ENCODE results near the gene CASP2.

Gene CASP2

DNA sequence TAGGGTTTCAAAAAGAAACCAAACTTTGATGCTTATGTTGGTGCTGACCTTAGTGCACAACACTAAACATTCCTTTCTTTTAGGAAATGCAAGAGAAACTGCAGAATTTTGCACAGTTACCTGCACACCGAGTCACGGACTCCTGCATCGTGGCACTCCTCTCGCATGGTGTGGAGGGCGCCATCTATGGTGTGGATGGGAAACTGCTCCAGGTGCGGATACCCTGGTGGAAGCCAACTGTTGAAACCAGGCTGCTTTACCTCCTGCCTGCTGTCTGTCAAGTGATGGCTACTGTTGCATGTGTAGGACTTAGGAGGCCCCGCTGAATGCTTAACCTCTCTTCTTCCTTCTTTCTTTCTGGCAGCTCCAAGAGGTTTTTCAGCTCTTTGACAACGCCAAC lies 11.7 kb downstream of the CASP2 start:
- TF ChIP-seq GATA2 (IDR thresholded peaks at IDR 0.05; ENCODE audit: low read depth, low read length) (no peak), GATA3 (IDR thresholded peaks at IDR 0.05; ENCODE audit: low read depth, low read length) (no peak)

DNA sequence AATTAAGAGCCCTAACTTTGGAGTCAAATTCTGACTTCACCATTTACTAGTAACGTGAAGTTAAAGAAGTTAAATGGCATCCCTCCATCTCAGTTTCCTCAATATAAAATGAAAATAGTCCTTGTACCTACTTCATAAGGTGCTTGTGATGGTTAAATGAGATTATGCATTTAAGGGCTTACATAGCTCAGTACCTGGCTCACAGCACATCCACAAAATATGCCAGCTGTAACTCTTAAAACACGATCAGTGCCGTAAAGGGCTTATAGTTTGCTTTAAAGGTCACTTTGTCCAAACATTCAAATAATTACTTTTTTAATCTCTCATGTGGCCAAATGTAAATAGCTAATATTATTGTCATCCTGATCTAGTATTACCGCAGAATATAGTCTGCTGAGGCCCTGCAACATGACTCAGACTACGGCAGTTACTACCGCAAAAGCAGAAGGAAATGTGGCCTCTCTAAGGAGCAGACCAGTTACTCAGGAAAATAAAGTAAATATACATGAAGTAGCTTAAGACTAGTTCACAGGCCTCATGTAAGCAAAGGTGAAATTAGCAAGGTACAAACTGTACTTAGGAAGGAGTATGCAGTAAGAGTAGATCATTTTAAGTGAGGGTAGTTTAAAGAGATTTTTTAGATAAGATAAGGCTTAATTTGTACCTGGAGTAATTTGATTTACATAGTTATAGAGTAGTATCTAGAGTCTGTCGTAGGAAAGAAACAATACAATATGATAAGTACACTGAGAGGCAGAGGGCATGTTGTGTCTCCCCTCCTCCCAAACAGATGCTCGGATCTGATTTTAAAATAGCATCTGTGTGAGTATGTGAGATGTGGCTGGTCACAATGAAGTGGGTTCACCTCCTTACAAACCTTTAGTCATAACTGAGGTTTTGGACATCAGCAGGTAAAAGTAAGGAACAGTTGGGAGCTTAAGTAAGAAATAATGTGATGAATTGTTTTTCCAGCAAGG lies 13.1 kb downstream of the CASP2 start:
- TF ChIP-seq GATA3 (IDR thresholded peaks at IDR 0.05; ENCODE audit: low read depth, low read length) (no peak), GATA2 (IDR thresholded peaks at IDR 0.05; ENCODE audit: low read depth, low read length) (no peak)

DNA sequence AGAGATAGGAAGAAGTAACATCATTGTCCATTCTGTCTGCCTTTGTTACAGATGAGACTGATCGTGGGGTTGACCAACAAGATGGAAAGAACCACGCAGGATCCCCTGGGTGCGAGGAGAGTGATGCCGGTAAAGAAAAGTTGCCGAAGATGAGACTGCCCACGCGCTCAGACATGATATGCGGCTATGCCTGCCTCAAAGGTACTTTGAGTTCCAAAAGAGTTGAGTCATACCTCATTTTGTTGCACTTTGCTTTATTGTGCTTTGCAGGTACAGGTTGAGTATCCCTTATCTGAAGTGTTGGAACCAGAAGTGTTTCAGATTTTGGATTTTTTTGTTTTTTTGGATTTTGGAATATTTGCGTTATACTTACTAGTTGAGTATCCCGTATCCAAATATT lies 15.6 kb downstream of the CASP2 start:
- no peak for TF ChIP-seq GATA2 (IDR thresholded peaks at IDR 0.05; ENCODE audit: low read depth, low read length)
- TF ChIP-seq GATA3 (IDR thresholded peaks at IDR 0.05; ENCODE audit: low read depth, low read length), result no peak

DNA sequence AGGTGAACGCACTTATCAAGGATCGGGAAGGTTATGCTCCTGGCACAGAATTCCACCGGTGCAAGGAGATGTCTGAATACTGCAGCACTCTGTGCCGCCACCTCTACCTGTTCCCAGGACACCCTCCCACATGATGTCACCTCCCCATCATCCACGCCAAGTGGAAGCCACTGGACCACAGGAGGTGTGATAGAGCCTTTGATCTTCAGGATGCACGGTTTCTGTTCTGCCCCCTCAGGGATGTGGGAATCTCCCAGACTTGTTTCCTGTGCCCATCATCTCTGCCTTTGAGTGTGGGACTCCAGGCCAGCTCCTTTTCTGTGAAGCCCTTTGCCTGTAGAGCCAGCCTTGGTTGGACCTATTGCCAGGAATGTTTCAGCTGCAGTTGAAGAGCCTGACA lies 16.8 kb downstream of the CASP2 start:
- TF ChIP-seq GATA3 (IDR thresholded peaks at IDR 0.05; ENCODE audit: low read depth, low read length), result no peak
- TF ChIP-seq GATA2 (IDR thresholded peaks at IDR 0.05; ENCODE audit: low read depth, low read length), result no peak

DNA sequence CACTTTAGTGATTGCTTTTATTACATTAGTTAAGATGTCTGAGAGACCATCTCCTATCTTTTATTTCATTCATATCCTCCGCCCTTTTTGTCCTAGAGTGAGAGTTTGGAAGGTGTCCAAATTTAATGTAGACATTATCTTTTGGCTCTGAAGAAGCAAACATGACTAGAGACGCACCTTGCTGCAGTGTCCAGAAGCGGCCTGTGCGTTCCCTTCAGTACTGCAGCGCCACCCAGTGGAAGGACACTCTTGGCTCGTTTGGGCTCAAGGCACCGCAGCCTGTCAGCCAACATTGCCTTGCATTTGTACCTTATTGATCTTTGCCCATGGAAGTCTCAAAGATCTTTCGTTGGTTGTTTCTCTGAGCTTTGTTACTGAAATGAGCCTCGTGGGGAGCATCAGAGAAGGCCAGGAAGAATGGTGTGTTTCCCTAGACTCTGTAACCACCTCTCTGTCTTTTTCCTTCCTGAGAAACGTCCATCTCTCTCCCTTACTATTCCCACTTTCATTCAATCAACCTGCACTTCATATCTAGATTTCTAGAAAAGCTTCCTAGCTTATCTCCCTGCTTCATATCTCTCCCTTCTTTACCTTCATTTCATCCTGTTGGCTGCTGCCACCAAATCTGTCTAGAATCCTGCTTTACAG lies 17.4 kb downstream of the CASP2 start:
- no peak for TF ChIP-seq GATA3 (IDR thresholded peaks at IDR 0.05; ENCODE audit: low read depth, low read length)
- no peak for TF ChIP-seq GATA2 (IDR thresholded peaks at IDR 0.05; ENCODE audit: low read depth, low read length)

DNA sequence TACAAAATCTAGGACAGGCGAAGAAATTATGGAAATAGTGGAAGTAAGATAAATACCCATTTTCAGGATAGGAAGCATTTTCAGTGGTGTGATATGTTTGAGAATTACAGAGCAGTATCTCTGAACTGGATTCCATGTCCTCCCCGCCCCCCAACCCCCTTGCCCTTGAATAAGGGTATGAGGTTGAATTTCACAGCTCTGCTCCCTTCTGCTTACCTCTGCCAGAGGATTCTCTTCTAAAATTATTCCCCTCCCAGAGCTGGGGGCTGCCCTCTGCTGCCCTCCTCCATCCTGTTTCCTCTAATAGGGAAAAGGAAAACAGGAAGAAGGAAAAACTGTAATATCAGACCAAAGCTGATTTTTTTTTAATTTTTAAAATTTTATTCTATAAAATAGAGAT lies 20.5 kb downstream of the CASP2 start:
- TF ChIP-seq GATA3 (IDR thresholded peaks at IDR 0.05; ENCODE audit: low read depth, low read length), result no peak
- TF ChIP-seq GATA2 (IDR thresholded peaks at IDR 0.05; ENCODE audit: low read depth, low read length), result no peak

DNA sequence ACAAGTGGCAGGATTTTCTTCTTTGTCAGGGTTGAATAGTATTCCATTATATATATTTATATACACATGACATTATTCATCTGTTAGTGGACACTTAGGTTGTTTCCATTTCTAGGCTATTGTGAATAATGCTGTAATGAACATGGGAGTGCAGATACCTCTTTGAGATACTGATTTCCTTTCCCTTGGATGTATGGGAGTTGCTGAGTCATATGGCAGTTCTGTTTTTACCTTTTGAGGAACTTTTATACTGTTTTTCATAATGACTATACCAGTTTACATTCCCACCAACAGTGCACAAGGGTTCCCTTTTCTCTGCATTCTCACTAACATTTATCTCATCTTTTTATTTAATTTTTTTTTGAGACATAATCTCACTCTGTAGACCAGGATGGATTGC lies 26.0 kb downstream of the CASP2 start:
- TF ChIP-seq GATA3 (IDR thresholded peaks at IDR 0.05; ENCODE audit: low read depth, low read length), result no peak

DNA sequence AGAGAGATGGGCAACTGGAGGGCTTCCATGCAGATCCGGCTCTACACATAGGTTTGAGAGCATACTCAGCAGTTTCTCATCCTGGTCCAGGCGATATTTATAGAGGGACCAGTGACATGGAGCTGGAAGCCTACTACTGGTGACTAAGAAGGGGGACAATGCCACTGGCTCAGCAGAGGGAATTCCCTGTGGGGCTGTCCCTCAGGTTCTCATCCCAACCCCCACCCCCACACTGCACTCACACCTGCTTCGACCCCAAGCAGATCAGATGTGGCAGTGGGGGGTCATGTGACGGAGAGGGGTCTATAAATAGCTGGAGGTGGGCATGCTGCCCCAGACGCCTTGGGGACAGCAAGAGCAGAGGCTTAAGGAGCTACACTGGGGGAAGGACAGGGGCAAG lies 27.6 kb downstream of the CASP2 start, which contains the start of gene CLCN1:
CLCN1 (plus strand) TSS at position 336 of the 400 bp plus-strand sequence. CDS start 102 bp downstream, outside the sequence.
- TF ChIP-seq GATA3 (IDR thresholded peaks at IDR 0.05; ENCODE audit: low read depth, low read length), result no peak
- TF ChIP-seq GATA2 (IDR thresholded peaks at IDR 0.05; ENCODE audit: low read depth, low read length), result no peak

DNA sequence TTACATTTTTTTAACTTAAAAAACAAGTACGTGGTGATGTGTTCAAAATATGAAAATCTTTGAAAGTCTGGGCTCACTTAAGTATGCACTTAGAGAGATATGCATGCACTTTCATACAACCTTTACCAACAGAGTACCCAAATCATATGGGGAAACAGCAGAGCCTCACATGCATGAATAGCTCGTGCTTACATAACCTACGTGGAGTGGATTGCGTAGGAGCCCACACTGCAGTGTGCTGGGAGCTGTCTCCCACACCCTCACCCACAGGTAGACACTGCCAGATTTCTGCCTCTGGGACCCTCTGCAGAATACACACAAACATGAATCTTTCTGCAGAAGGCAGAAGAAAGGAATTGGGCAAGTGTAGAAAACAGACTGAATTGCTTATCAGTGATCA lies 28.3 kb downstream of the CASP2 start:
- TF ChIP-seq GATA3 (IDR thresholded peaks at IDR 0.05; ENCODE audit: low read depth, low read length), result no peak
- no peak for TF ChIP-seq GATA2 (IDR thresholded peaks at IDR 0.05; ENCODE audit: low read depth, low read length)

DNA sequence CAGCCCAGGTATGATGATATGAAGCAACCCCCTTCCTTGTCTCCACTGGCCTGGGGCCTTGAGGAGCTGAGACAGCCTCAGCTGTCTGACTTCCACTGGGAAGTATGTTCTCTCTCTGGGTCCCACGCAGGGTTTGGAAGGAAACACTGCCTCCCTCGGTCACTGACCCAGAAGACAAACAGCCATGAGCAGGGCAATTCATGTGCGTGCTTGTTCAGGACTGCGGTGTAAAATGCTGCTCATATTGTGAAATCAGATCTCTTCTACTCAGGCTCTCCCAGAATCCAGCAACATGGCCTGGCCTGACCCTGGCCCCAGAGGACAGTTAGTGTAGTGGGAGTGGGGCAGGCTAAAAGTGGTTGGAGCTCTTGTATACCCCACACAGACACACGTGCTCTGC lies 30.5 kb downstream of the CASP2 start:
- no peak for TF ChIP-seq GATA3 (IDR thresholded peaks at IDR 0.05; ENCODE audit: low read depth, low read length)
- TF ChIP-seq GATA2 (IDR thresholded peaks at IDR 0.05; ENCODE audit: low read depth, low read length), result no peak

DNA sequence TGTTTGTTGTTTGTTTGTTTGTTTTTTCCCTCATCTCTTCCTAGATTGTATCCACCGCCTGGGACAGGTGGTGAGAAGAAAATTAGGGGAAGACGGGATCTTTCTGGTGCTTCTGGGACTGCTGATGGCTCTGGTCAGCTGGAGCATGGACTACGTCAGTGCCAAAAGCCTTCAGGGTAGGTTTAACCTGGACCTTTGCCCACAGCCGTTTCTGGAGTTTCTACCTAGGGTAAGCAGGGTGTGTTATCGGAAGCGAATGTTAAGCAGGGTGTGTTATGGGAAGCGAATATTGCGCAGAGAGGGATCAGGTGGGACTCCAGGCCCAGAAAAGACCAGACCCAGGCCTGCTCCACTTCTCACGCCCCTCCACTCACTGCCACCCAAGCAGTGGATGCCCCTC lies 32.5 kb downstream of the CASP2 start:
- TF ChIP-seq GATA2 (IDR thresholded peaks at IDR 0.05; ENCODE audit: low read depth, low read length), result no peak
- TF ChIP-seq GATA3 (IDR thresholded peaks at IDR 0.05; ENCODE audit: low read depth, low read length), result no peak

DNA sequence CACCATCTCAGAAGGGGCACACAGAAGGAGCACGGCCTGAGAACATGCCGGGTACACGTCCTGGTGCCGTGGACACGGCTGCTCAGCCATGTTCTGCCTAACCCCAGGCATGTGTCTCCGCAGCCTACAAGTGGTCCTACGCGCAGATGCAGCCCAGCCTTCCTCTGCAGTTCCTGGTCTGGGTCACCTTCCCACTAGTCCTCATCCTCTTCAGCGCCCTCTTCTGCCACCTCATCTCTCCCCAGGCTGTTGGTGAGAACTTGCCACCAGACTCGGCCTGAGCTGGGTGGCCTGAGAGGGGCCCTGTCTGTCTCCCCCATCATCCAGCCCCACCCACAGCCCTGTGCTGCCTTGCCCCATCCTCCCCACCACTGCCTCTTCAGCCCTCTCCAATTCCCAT lies 33.1 kb downstream of the CASP2 start:
- no peak for TF ChIP-seq GATA3 (IDR thresholded peaks at IDR 0.05; ENCODE audit: low read depth, low read length)
- TF ChIP-seq GATA2 (IDR thresholded peaks at IDR 0.05; ENCODE audit: low read depth, low read length), result no peak

DNA sequence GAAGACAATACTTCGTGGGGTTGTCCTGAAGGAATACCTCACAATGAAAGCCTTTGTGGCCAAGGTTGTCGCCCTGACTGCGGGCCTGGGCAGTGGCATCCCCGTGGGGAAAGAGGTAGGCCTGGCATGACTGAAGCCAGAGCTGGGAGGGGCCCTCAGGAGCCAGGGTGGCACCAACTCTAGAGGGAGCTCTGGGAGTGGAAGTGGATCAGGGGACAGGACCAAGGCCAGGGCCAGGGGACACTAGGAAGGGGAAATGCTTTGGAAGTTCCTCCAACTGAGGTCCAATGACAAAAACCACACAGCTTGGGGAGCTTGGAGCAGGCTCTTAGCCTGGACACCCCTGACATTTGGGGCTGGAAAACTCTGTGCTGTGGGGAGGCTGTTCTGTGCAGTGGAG lies 33.6 kb downstream of the CASP2 start:
- no peak for TF ChIP-seq GATA2 (IDR thresholded peaks at IDR 0.05; ENCODE audit: low read depth, low read length)
- TF ChIP-seq GATA3 (IDR thresholded peaks at IDR 0.05; ENCODE audit: low read depth, low read length), result no peak

DNA sequence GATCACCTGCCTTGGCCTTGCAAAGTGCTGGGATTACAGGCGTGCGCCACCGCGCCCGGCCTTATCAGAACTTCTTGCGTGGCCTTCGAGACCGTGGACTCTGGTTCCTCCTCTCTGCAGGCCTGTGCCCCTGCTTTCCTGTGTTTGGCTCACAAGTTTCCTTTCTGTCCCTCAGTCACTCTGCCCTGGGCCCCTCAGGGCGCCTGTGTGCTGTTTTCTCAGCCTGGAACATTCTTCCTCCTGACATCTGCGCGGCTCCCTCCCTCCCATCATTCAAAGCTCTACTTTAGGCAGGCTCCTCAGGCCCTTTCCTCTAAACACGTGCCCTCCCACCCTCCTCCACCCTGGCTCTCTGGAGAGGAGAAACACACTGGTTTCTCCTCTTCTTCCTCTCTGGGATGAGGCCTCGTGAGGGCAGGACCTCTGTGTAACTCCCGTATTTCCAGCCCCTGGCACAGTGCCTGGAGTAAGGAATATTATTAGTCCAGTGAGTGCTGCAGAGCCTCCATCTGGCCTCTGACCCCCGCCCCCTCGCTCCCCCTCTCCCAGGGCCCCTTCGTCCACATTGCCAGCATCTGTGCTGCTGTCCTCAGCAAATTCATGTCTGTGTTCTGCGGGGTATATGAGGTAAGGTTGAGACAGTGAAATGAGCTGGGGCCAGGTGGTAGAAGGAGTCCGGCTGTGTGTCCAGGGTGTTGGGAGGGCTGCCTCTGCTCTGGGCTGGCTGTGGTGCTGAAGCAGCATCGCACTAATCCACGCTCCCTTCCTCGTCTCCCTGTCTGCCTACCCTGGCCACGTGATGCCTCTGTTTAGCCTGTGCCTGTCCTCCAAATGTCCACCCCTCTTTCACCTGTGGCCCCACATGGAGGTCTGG lies 34.8 kb downstream of the CASP2 start:
- TF ChIP-seq GATA2 (IDR thresholded peaks at IDR 0.05; ENCODE audit: low read depth, low read length), result no peak
- no peak for TF ChIP-seq GATA3 (IDR thresholded peaks at IDR 0.05; ENCODE audit: low read depth, low read length)
